ENCODE data around the gene DMTF1. TPM values are rescaled to one million over a fixed set of nuclear protein-coding genes. Genes with fewer than 3 reads are reported as not detected.

The DMTF1 gene
- total and polyA plus RNA-seq, 9 of the 15 experiments (the other 6 are each of a cell fraction or from before 2014, with no cell fraction given): 25.7 to 208 (median 74.7) TPM

DNA sequence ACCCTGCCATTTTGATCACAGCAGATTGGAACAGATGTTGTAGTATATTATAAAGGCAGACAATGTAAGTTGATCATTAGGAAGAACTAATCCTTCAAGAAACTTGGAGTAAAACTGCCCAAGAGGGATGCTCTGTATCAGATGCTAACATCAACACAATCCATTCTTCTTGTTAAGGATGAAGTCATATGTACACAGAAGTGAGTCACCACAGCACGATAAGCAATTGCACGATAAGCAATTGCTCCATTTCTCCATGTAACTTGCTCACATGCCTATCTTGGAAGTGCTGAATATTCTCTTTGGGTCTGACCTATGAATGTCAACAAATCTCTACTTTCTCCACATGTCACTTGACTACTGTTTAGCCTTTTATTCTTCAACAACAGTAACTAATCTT is 41.5 kb upstream of the DMTF1 start (continued):
- TF ChIP-seq, protein P1, sequence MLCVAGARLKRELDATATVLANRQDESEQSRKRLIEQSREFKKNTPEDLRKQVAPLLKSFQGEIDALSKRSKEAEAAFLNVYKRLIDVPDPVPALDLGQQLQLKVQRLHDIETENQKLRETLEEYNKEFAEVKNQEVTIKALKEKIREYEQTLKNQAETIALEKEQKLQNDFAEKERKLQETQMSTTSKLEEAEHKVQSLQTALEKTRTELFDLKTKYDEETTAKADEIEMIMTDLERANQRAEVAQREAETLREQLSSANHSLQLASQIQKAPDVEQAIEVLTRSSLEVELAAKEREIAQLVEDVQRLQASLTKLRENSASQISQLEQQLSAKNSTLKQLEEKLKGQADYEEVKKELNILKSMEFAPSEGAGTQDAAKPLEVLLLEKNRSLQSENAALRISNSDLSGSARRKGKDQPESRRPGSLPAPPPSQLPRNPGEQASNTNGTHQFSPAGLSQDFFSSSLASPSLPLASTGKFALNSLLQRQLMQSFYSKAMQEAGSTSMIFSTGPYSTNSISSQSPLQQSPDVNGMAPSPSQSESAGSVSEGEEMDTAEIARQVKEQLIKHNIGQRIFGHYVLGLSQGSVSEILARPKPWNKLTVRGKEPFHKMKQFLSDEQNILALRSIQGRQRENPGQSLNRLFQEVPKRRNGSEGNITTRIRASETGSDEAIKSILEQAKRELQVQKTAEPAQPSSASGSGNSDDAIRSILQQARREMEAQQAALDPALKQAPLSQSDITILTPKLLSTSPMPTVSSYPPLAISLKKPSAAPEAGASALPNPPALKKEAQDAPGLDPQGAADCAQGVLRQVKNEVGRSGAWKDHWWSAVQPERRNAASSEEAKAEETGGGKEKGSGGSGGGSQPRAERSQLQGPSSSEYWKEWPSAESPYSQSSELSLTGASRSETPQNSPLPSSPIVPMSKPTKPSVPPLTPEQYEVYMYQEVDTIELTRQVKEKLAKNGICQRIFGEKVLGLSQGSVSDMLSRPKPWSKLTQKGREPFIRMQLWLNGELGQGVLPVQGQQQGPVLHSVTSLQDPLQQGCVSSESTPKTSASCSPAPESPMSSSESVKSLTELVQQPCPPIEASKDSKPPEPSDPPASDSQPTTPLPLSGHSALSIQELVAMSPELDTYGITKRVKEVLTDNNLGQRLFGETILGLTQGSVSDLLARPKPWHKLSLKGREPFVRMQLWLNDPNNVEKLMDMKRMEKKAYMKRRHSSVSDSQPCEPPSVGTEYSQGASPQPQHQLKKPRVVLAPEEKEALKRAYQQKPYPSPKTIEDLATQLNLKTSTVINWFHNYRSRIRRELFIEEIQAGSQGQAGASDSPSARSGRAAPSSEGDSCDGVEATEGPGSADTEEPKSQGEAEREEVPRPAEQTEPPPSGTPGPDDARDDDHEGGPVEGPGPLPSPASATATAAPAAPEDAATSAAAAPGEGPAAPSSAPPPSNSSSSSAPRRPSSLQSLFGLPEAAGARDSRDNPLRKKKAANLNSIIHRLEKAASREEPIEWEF (CRISPR knock-in tag; IDR thresholded peaks at IDR 0.05): no peak
- TF ChIP-seq ZNF146 (CRISPR knock-in tag; IDR thresholded peaks at IDR 0.05; ENCODE audit: unreplicated experiment): no peak
- no peak for TF ChIP-seq OTX1 (CRISPR knock-in tag; IDR thresholded peaks at IDR 0.05)
- TF ChIP-seq MCM3 (IDR thresholded peaks at IDR 0.05): no peak
- no peak for TF ChIP-seq HSF4 (CRISPR knock-in tag; IDR thresholded peaks at IDR 0.05; ENCODE audit: borderline replicate concordance)
- TF ChIP-seq RBFOX2 (IDR thresholded peaks at IDR 0.05; ENCODE audit: low read depth, low read length): no peak
- no peak for TF ChIP-seq ZKSCAN1 (IDR thresholded peaks at IDR 0.05; ENCODE audit: low read depth, low read length)
- no peak for TF ChIP-seq POLR2B (IDR thresholded peaks at IDR 0.05; ENCODE audit: low read depth, partially characterized antibody)
- no peak for TF ChIP-seq PRDM10 (IDR thresholded peaks at IDR 0.05; ENCODE audit: partially characterized antibody)
- no peak for TF ChIP-seq TSHZ1 (CRISPR knock-in tag; IDR thresholded peaks at IDR 0.05)
- TF ChIP-seq, protein P2, sequence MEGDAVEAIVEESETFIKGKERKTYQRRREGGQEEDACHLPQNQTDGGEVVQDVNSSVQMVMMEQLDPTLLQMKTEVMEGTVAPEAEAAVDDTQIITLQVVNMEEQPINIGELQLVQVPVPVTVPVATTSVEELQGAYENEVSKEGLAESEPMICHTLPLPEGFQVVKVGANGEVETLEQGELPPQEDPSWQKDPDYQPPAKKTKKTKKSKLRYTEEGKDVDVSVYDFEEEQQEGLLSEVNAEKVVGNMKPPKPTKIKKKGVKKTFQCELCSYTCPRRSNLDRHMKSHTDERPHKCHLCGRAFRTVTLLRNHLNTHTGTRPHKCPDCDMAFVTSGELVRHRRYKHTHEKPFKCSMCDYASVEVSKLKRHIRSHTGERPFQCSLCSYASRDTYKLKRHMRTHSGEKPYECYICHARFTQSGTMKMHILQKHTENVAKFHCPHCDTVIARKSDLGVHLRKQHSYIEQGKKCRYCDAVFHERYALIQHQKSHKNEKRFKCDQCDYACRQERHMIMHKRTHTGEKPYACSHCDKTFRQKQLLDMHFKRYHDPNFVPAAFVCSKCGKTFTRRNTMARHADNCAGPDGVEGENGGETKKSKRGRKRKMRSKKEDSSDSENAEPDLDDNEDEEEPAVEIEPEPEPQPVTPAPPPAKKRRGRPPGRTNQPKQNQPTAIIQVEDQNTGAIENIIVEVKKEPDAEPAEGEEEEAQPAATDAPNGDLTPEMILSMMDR (IDR thresholded peaks at IDR 0.05 in 2 of 3, conservative IDR thresholded peaks at IDR 0.05 in 1 of 3; ENCODE audit: insufficient read depth in 2 of 3, low read depth in 1 of 3, low read length in 3 of 3): no peak
- no peak for TF ChIP-seq MEF2A (IDR thresholded peaks at IDR 0.05; ENCODE audit: control insufficient read depth, low read depth, low read length)

All from K562 (cell line).